GM18861 (cell line): ENCODE results near the gene PCGF1.

Experiments used
- ATAC-seq: cut with Tn5 transposase; IDR thresholded peaks from one replicate; pipeline ENCODE4 v1.9.1; 2021; ENCODE audit not compliant: unreplicated experiment

PCGF1 gene

GRCh38 chr2:74515981-74516633, 8.6 kb upstream of the PCGF1 start:
- no peak for ATAC-seq

DNA sequence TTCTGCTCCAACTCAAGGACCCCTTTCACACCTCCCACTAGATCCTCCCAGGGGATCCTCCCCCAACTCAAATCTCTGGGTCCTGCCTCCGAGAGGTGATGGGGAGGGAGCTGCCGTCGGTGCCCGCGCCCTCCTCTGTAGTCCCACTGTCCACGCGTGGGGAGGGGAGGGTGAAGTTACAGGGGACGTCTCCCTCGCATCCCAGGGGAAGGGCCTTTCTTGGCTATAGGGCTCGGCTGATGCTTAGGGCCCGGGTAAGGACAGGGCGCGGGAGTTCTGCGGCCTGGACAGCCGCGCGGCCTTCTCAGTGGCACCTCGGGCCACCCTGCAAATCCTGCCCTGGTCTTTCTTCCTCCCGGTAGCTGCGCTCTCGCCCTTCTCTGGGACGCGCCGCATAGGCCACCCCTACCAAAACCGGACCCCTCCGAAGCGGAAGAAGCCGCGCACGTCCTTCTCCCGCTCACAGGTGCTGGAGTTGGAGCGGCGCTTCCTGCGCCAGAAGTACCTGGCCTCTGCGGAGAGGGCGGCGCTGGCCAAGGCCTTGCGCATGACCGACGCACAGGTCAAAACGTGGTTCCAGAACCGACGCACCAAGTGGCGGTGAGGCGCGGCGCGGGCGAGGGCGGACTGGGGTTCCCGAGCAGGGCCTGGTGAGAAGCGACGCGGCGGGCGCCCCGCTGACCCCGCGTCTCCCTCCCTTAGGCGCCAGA, 7.9 kb upstream of the PCGF1 start:
- ATAC-seq = no peak

- ATAC-seq = no peak
Observed at GRCh38 chr2:74514368-74515270, 7.1 kb upstream of the PCGF1 start, which contains the start of gene TLX2. Gene TLX2, plus strand, starts transcription at chr2:74514450. Its CDS starts 357 bp downstream, at chr2:74514807.

DNA sequence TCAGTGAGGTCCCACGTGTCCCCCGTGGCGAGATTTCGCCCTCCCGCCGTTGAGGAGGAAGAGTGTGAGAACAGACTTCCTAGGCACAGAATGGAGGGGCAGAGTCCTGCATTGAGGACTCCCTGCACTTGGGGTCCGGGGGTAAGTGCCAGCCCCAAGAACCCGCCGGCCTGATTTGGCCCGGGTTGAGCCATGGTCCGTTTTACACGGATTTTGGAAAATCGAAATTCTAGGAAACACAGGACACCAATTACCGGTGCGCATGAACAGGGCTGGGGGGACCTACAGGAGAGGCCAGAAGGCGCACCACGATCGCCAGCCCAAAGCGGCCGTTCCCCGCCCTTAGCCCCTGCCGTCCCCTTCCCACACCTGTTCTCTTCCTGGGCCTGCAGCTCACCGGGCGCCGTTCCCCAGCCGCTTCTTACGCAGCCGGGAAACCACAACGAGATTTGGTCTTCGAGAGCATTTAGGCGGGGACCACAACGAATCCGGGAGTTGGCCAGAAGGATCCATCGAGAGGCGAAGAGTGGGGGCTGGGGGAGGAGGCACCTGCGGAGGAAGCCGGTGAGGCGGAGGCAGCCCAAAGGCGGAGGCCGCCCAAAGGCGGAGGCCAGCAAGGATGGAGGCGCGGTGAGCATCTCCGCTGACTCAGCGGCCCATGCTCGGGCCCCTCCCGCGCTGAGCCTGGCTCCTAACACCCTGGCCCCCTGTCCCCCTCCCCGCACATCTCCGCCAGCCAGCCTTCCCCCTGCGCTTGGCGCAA, 6.3 kb upstream of the PCGF1 start:
- ATAC-seq = no peak

- ATAC-seq = no peak
Observed at GRCh38 chr2:74512744-74513604, 5.5 kb upstream of the PCGF1 start.

- ATAC-seq = no peak
Observed at GRCh38 chr2:74511104-74511989, 3.9 kb upstream of the PCGF1 start.

GRCh38 chr2:74510272-74510671, 2.8 kb upstream of the PCGF1 start:
- no peak for ATAC-seq

- ATAC-seq = peak; percentile 3
Observed at GRCh38 chr2:74507926-74508520, 528 bp upstream of the PCGF1 start.

DNA sequence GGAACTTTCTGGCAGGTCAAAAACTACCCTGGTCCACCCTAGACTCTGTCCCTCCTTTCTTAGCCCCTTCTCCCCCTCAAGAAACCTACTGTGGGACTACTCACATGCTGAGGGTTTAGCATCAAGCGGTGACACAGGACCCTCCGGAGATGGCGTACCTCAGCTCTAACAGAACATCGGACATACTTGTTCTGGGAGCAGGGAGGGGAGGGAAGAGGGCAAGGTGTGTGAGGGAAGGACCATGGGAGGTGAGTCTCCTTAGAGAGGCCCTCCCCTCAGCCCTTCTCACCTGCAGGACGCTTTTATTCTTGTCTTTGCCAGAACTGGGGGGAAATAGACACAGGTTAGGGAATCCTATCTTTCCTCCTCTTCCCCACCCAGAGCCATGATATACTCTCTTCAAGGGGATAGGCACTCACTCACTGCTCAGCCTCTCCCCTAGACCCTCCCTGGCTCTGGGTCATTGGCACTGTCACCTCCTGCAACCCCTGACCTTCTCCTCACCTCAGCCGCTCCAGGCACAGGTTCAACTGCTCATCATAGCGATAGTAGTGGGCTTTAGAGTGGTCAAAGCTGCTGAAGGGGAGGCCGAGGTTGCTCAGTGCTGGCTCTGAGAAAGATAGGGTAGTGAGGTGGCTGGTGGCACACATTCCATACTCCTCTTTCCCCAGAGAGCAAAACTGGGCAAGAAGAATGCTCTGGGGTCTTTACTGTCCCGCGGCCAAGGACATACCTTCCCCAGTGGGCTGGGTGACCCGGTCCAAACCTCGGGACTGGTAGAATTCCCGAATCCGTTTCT, 1.8 kb downstream of the PCGF1 start:
- no peak for ATAC-seq

DNA sequence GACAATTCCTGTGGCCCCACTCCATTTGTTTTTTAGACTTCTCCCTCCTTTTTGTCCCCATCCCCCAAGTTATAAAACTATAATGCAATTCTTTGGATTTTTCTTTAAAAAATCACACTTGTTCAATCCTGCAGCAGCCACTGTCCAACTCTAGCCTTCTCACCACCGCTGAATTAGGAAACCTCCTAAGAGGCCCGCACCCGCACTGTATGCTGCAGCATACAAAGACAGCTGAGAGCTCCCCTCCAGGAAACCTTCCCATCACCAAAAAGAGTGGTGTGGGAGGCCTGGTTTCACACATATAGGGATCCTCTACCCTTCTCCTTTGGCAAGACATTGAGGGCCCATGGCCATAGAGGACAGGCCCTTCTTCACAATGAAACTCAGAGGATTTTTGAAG, 2.9 kb downstream of the PCGF1 start:
- no peak for ATAC-seq

DNA sequence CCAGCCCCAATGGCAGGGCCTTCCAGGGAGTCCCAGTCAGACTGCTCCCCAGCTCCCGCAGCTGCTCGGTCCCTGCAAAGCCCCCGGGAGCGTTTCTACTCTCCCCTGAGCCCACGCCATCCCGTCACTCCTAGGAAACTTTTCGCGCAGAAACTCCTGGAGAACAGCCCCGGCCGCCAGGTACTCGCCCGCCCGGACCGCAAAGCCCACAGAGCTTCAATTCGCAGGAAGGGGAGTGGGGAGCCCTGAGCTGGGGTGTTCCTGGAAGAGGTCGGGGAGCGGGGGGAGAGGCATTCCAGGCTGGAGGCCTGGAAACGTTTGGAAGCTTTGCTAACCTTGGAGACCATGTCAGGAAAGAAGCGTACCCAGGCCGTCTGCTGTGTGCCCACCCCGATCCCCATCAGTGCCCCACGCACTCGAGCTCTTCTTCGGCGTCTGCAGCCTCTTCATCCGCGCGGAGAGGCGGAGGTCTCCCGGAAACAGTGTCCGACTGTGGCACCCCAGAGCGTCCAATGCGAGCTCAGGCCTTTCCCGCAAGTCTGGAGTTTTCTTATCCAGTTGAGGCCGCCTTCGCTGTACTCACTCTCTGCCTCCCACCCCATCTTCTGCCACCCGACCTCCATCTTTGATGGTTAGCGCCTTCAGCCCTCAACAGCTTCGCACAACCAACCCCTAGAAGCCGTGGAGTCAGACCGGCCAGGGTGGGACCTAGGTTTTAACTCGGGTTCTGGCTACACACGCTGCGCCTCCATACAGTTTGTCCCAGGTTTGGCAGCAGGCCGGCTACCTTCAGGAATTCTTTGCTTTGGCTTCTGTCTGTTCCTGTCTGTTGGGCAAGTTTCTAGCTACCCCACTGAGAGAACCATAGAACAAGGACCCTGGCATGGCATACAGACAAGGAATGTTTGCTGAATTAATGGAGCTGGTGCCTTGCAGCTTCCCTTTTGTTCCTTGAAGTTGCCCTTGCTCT, 3.7 kb downstream of the PCGF1 start:
- ATAC-seq = no peak

GRCh38 chr2:74502720-74503505, 4.6 kb downstream of the PCGF1 start:
- ATAC-seq = peak; percentile 45

DNA sequence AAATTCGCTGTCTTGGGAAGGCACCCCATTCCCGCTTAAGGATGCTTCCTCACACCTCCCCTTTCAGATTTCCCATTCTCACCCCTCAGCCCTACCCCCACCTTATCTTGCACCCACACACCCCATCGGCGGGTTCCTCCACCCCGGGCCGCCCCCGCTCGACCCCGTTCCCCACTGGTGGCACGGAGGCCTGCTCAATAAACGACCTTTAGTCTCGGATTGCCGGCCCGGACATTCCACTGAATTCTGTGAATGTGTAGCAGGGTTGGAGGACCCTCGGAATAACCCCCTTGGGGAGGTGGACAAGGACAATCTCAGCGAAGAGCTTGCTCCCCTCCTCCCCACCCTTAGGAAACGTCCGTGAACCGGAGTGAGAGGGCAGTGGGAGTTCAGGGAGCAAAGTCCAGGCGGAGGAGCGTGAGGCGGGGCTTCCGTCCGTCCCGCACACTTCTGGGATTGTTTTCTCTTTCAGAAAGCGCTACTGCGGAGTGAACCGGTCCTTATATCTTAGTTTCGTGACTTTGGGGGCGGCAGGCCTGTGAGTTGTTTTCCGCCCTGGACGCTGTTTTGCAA, 5.3 kb downstream of the PCGF1 start:
- no peak for ATAC-seq

DNA sequence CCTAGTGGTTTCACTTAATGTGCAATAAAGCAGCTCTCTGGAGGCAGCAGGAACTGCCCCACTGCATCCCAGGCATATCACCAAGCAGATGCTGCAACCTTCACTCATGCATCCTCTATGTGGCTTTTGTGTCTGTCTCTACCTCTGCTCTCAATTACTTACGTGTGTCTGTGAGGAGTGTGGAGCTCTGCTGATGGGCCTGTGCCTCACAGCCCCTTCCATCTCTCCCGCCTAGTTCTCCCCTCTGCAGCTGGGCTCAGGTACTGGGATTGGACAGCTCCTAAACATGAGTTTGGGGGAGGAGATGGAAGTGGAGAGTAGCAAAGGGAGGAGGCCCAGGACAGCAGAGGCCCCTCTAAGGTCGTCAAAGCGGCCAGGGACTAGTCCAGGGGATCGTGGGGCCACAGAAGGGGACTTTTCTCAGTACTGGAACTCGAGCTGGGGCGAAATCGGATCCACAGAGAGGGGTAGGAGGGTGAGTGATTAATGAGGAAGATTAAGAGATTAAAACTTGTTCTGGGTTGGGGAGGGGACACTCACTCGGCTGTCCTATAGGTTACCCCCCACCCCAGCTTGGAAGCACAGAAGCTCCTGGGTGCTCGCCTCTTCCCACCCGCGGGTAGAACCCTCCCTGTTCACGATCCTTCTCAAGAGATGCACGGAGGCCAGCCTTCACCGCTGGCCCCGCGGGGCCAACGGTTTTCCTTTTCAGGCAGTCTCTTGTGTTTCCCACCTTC, 6.0 kb downstream of the PCGF1 start:
- ATAC-seq = no peak

- ATAC-seq = no peak
Observed at GRCh38 chr2:74500578-74500946, 6.9 kb downstream of the PCGF1 start.
